Measurements from ENCODE around the gene MPG.

MPG gene

GRCh38 chr16:77273-77806 lies 685 bp upstream of the MPG start:
- ChIA-PET CTCF (interaction anchor here (1.5 kb wide), 1 partner anchor 20 kb away, joined by 6 read pairs; no protein-coding TSS in a partner anchor), POLR2A (interaction anchor here (0.6 to 2.0 kb wide), 7 partner anchors 10 to 24 kb away, joined by 3 to 13 read pairs (median 4); partner anchors contain the start of genes POLR3K and SNRNP25)
- TF ChIP-seq HDGF (IDR thresholded peaks at IDR 0.05; ENCODE audit: borderline replicate concordance) (0 out of 2 replicates have a peak, but pooled peaks have one; percentile 31), LEF1 (IDR thresholded peaks at IDR 0.05; ENCODE audit: borderline replicate concordance) (no peak)
- peak; percentile 54 for DNase-seq (ENCODE audit: extremely low spot score)

- POLR2A ChIA-PET, result interaction anchor here (0.9 to 2.0 kb wide), 4 partner anchors 11 to 16 kb away, joined by 3 to 13 read pairs (median 4); no protein-coding TSS in a partner anchor
- no peak for TF ChIP-seq BHLHE40 (IDR thresholded peaks at IDR 0.05; ENCODE audit: borderline replicate concordance)
- TF ChIP-seq SUZ12 (IDR thresholded peaks at IDR 0.05), result no peak
- TF ChIP-seq ELF4 (IDR thresholded peaks at IDR 0.05), result no peak
- no peak for TF ChIP-seq NFRKB (IDR thresholded peaks at IDR 0.05)
- TF ChIP-seq FOXK2 (IDR thresholded peaks at IDR 0.05), result no peak
- no peak for TF ChIP-seq FOXA1 (IDR thresholded peaks at IDR 0.05)
- TF ChIP-seq LEF1 (IDR thresholded peaks at IDR 0.05; ENCODE audit: borderline replicate concordance), result no peak
- no peak for TF ChIP-seq L3MBTL2 (conservative IDR thresholded peaks at IDR 0.05)
- TF ChIP-seq HDGF (IDR thresholded peaks at IDR 0.05; ENCODE audit: borderline replicate concordance), result no peak
- CTCF ChIA-PET, result interaction anchor here (0.6 kb wide), 1 partner anchor 12 kb away, joined by 3 read pairs; no protein-coding TSS in a partner anchor
- peak; percentile 31 for DNase-seq (ENCODE audit: extremely low spot score)
Observed at GRCh38 chr16:78444-79150, 572 bp downstream of the MPG start.

DNA sequence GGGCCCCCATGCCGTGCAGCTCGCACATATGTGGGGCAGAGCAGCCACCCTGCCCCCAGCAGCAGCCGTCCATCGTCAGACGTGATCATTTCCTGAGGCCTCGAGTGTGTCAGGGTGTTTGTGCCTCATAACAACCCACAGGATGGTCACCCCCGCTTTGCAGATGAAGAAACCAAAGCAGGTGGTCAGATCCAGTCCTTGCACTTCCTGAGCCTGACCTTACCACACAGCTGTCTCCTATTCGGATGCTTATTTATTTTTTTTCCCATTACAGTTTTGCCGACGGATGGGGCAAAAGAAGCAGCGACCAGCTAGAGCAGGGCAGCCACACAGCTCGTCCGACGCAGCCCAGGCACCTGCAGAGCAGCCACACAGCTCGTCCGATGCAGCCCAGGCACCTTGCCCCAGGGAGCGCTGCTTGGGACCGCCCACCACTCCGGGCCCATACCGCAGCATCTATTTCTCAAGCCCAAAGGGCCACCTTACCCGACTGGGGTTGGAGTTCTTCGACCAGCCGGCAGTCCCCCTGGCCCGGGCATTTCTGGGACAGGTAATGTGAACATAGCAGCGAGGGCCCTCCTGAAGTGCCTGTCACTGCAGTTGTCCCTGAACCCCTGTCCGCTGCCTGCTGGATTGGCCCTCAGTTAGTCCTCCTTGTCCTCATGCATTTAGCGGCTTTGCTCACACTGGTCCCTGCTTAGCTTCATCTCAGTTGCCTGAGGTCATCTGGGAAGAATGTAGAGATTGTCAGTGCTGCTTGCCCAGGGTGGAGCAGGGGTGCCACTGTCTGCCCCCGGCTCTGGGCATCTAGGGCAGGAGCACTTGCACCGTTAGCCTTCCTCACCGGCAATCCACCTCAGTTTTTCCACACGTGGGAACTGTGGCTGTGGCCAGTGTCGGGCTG lies 1.4 kb downstream of the MPG start:
- POLR2A ChIA-PET, result interaction anchor here (0.6 to 1.0 kb wide), 2 partner anchors 12 to 156 kb away, joined by 3 read pairs; no protein-coding TSS in a partner anchor
- CTCF ChIA-PET, result interaction anchor here (0.6 kb wide), 1 partner anchor 92 kb away, joined by 3 read pairs; no protein-coding TSS in a partner anchor

GRCh38 chr16:83060-83603 lies 5.1 kb downstream of the MPG start:
- no peak for DNase-seq (ENCODE audit: extremely low spot score)
- POLR2A ChIA-PET, result interaction anchor here (0.8 kb wide), 1 partner anchor 17 kb away, joined by 3 read pairs; no protein-coding TSS in a partner anchor
- TF ChIP-seq FOXM1 (IDR thresholded peaks at IDR 0.05; ENCODE audit: borderline replicate concordance) (no peak), CTBP1 (IDR thresholded peaks at IDR 0.05; ENCODE audit: borderline replicate concordance) (no peak), LEF1 (IDR thresholded peaks at IDR 0.05; ENCODE audit: borderline replicate concordance) (no peak), TARDBP (IDR thresholded peaks at IDR 0.05) (no peak), ZNF384 (IDR thresholded peaks at IDR 0.05) (no peak), NFRKB (IDR thresholded peaks at IDR 0.05) (no peak), SP1 (IDR thresholded peaks at IDR 0.05) (no peak)
- CTCF ChIA-PET, result interaction anchor here (0.7 kb wide), 1 partner anchor 18 kb away, joined by 3 read pairs; no protein-coding TSS in a partner anchor

More for the DNA sequence above, 1.4 kb downstream of the MPG start:
- no peak for DNase-seq (ENCODE audit: extremely low spot score)
- TF ChIP-seq SUZ12 (IDR thresholded peaks at IDR 0.05), result no peak
- no peak for TF ChIP-seq CTBP1 (IDR thresholded peaks at IDR 0.05; ENCODE audit: borderline replicate concordance)
- TF ChIP-seq FOXK2 (IDR thresholded peaks at IDR 0.05), result no peak
- no peak for TF ChIP-seq ARNT (IDR thresholded peaks at IDR 0.05)
- no peak for TF ChIP-seq LEF1 (IDR thresholded peaks at IDR 0.05; ENCODE audit: borderline replicate concordance)
- no peak for TF ChIP-seq L3MBTL2 (conservative IDR thresholded peaks at IDR 0.05)
- no peak for TF ChIP-seq ELF4 (IDR thresholded peaks at IDR 0.05)
- TF ChIP-seq, protein P1, sequence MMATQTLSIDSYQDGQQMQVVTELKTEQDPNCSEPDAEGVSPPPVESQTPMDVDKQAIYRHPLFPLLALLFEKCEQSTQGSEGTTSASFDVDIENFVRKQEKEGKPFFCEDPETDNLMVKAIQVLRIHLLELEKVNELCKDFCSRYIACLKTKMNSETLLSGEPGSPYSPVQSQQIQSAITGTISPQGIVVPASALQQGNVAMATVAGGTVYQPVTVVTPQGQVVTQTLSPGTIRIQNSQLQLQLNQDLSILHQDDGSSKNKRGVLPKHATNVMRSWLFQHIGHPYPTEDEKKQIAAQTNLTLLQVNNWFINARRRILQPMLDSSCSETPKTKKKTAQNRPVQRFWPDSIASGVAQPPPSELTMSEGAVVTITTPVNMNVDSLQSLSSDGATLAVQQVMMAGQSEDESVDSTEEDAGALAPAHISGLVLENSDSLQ (IDR thresholded peaks at IDR 0.05), result no peak
- TF ChIP-seq TARDBP (IDR thresholded peaks at IDR 0.05), result no peak
- TF ChIP-seq BHLHE40 (IDR thresholded peaks at IDR 0.05; ENCODE audit: borderline replicate concordance), result no peak
- TF ChIP-seq FOXM1 (IDR thresholded peaks at IDR 0.05; ENCODE audit: borderline replicate concordance), result no peak
- TF ChIP-seq HDGF (IDR thresholded peaks at IDR 0.05; ENCODE audit: borderline replicate concordance), result no peak
- TF ChIP-seq NFRKB (IDR thresholded peaks at IDR 0.05), result no peak
- no peak for TF ChIP-seq SP1 (IDR thresholded peaks at IDR 0.05)

- DNase-seq (ENCODE audit: extremely low spot score), result no peak
- POLR2A ChIA-PET, result interaction anchor here (0.9 kb wide), 1 partner anchor 12 kb away, joined by 3 read pairs; the partner anchor contains the start of gene RHBDF1
- no peak for TF ChIP-seq BHLHE40 (IDR thresholded peaks at IDR 0.05; ENCODE audit: borderline replicate concordance)
- no peak for TF ChIP-seq ARNT (IDR thresholded peaks at IDR 0.05)
- TF ChIP-seq ZNF384 (IDR thresholded peaks at IDR 0.05), result no peak
- TF ChIP-seq CTBP1 (IDR thresholded peaks at IDR 0.05; ENCODE audit: borderline replicate concordance), result no peak
- TF ChIP-seq TARDBP (IDR thresholded peaks at IDR 0.05), result no peak
- TF ChIP-seq FOXA1 (IDR thresholded peaks at IDR 0.05), result no peak
- no peak for TF ChIP-seq LEF1 (IDR thresholded peaks at IDR 0.05; ENCODE audit: borderline replicate concordance)
- no peak for TF ChIP-seq SUZ12 (IDR thresholded peaks at IDR 0.05)
- TF ChIP-seq HDGF (IDR thresholded peaks at IDR 0.05; ENCODE audit: borderline replicate concordance), result no peak
- TF ChIP-seq, protein P1 (IDR thresholded peaks at IDR 0.05), result no peak
- TF ChIP-seq NFRKB (IDR thresholded peaks at IDR 0.05), result no peak
- TF ChIP-seq FOXM1 (IDR thresholded peaks at IDR 0.05; ENCODE audit: borderline replicate concordance), result no peak
- no peak for TF ChIP-seq ELF4 (IDR thresholded peaks at IDR 0.05)
- no peak for TF ChIP-seq L3MBTL2 (conservative IDR thresholded peaks at IDR 0.05)
- TF ChIP-seq SP1 (IDR thresholded peaks at IDR 0.05), result no peak
- TF ChIP-seq FOXK2 (IDR thresholded peaks at IDR 0.05), result no peak
Observed at GRCh38 chr16:83781-84615, 6.0 kb downstream of the MPG start.

More at GRCh38 chr16:83781-84615, 6.0 kb downstream of the MPG start:
- CTCF ChIA-PET, result interaction anchor here (0.7 kb wide), 1 partner anchor 17 kb away, joined by 3 read pairs; no protein-coding TSS in a partner anchor
